Activated CD4-positive, CD25-positive, alpha-beta regulatory T cell treated with anti-CD3 and anti-CD28 coated beads, Interleukin-2, amount 50 U/mL, for 16 hours (primary cell): ENCODE data around the gene GJA5.
"Not testable (repeated sequence)": the region's sequence is repeated elsewhere in the genome, so short reads cannot be mapped to it uniquely, and the experiment has no call there.

Source experiments
- DNase-seq: peaks from one replicate; pipeline ENCODE4 v3.0.0-alpha.2; 2020; ENCODE audit warnings: low read depth, low spot score

The GJA5 gene

GRCh38 chr1:147762233-147763024 lies 2.0 kb upstream of the GJA5 start:
- no peak for DNase-seq

DNA sequence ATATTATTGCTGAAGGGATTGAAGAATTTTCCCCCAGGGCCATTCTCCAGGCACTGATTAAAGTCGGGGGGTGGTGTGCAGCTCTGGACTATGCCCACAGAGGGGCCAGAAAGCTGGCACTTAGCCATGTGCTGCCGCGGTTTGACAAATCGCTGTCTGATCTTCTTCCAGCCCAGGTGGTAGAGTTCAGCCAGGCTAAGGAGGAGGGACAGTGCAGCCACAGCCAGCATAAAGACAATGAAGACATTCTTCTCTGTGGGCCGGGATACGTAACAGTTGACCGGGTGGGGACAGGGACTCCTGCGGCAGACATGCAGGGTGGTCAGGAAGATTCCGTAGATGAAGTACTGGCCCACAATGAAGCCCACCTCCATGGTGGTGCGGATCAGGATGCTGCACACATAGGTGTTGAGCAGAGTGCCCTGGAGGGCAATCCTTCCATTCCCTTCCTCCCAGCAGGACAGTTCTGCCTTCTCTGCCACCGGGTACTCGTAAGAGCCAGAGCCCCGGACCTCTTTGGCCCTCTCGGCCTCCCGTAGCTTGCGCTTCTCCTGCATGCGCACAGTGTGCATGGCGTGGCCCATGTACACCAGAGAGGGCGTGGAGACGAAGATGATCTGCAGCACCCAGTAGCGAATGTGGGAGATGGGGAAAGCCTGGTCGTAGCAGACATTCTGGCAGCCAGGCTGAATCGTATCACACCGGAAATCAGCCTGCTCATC lies 1.9 kb downstream of the GJA5 start:
- no peak for DNase-seq

DNA sequence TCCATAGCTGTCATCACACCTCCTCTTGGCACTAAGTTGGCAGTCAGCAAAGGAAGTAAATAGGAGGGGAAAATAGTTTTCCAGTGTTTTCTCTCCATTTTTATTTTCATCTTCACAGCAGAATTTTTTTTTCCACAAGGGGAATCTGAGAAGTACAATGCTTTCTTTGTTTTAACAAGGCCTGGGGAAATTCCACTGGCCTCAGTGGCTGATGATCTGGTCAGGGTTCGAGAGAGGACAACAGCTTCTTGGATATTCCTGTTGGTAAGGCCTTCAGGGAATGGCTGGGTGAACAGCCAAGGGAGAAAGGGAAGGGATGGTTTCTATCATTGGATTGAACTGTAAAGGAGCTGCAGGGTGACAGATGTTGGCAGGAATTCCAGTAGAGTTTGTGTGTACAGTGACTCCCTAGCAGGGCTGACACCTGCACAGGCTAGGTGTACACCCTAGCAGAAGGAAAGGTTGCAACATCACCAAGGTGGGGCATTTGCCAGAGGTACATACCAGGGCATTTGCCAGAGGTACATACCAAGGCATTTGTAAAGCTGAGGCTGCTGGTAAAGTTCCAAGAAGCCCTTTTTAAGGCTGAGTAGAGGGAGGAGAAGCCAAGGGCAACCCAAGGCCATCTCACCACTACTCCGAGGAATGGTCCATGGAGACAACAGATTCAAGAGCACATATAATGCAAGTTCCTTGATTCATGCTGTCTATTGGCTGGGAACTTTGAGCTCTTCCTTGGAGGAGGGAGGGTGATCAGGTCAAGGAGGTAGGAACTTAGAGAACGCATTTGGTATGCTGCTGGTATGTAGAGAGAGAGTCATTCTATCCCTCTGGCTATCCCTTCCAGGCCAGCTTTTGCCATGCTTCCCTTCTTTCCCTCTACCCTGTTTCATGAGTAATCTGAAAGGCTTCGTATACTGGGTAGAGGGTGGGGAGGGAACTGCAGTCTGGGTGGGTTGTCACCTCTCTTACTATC lies 3.1 kb downstream of the GJA5 start:
- DNase-seq: no peak

DNA sequence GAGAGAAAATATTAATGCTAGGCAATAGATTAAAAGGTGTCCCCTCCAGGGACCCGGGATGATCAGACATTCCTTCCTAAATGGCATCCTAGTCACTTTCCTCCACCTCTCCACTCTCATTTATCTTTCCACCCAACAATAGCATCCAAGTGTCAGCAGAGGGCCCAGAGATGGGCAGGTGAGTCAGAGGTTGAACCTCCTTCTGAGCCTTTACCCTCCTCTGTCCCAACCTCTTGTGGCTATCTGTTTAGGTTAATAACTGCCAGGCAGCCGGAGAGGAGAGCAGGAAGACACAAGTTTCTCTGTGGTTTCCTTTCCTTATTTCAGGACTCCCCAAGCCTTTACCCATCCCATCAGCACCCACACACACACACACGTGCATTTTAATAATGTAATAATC lies 4.1 kb downstream of the GJA5 start:
- DNase-seq: no peak

DNA sequence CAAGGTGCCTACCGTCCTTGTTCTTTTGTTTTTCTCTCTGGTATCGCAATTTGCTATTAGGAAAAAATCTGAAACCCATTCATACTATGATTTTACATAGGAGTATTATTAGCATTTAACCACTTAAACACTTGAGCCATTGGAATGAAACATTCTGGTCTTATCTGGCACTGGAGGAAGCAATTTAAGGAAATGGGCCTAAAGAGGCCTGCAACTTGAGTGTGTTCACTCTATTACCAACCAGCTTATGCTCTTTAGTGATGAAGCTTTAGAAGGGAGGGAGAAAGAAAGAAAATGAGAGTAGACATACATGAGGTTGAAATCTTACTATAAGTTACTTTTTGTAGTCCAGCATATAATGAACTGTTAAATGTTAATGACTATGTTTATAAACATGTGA lies 5.7 kb downstream of the GJA5 start:
- no peak for DNase-seq

DNA sequence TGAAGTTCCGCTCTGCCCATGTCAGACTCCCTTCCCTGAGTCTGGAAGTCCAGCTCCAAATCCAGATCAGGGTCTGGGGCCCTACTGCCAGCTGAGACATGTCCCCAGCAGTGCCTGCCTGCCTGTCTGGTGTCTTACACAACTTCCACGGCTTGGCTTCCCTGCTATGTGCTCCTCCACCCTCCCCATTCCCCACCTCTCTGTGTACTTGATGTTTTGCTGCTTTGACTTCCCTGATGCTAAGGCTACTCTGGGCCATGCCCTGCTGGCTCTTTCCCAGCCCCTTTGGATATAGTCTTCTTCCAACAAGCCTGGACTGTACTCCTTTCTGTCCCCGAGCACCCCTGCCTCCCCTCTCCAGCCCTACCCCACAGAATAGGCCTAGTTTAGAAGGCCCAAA lies 7.3 kb downstream of the GJA5 start:
- DNase-seq: no peak

DNA sequence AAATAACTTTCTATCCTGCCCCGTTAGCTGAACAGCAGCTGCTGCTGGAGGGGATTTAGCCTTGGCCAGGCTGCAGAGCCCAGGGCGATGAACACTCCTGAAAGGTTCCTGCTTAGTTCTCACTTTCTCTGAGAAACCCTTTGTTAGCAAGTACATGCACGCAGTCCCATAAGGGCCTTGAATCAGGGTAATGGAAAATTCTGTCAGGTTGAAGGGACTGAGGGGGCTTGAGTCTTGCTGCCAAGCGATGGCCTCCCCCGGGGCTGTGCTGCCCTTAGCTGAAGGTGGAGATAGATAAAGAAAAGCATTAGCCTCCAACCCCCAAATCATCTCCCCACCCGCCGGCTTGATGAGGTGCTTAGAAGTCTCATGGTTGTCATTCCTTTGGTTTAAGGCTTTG lies 7.9 kb downstream of the GJA5 start:
- no peak for DNase-seq

- no peak for DNase-seq
These were observed 9.1 kb downstream of the GJA5 start for GRCh38 chr1:147751346-147751745.

- DNase-seq: no peak
These were observed 9.7 kb downstream of the GJA5 start for GRCh38 chr1:147750618-147751217.

DNA sequence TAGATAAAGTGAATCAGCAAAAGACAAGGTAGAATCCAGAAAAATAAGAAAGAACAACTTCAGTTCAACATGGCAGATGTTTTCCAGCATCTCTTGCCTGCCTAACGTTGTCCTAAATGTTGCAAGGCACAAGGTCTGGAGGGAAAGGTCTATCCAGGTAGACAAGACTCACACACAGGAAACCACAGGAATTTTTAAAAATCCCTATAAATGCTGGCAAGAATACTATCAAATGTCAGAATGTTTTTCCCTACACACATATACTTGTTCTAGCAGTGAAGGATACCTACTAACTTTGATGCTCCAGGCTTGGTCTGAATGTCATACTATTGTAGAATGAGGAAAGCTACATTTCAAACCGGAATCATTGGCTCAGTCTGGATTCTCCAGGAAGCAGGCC lies 10.6 kb downstream of the GJA5 start:
- DNase-seq: no peak

- no peak for DNase-seq
These were observed 11.6 kb downstream of the GJA5 start for GRCh38 chr1:147748676-147749350.

DNA sequence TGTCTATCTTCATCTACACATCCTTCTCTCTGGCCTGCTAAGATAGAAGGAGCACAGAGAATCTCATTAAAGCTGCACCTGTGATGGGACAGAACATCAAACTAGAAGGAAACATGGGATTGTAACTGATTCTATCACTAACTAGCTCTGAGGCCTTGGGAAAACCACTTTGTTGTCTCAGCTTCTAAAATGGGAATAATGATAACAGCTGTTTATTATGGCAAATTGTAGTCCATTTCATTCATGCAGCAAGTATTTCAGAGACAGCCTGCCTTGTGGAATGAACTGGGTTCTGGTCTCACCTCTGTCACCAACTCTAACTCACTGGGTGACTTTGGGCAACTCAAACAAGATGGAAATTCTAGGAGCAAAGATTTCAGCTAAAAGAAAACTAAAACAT lies 12.4 kb downstream of the GJA5 start:
- no peak for DNase-seq

DNA sequence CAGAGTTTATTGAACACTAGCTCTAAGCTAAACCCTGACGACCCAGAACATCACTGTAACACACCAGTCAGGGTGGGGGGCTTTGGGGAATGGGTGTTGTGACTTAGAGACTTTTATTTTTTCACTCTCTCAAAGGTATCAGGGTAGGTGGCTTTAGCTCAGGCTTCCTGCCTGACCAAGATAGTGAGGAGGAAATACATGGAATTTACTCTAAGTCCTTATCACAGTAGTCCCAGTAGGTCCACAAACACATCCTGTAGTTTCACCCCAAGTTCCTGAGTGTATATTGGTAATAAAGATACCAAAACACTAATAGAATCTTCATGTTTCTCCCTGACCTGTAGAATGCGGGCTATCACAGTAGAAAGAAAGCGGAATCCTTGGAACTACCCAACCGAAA lies 15.1 kb downstream of the GJA5 start:
- DNase-seq: no peak

DNA sequence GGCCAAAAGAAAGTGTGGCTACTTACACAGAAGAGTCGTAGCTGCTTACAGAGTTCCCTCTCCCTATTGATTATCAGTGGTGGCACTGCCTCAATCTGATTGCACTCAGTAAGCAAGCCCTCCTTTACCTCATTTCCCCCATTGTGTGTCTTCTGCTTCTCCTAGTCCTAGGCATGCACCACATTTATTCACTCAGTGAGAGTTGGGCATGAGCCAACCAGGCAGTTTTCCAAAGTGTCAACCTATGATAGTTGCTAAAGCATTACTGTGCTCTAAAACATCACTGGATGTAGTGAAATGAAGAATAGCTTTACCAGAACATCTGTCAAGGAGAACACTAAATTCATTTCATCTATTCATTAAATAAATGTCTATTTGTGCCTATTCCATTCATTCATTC lies 19.3 kb downstream of the GJA5 start:
- DNase-seq: no peak

DNA sequence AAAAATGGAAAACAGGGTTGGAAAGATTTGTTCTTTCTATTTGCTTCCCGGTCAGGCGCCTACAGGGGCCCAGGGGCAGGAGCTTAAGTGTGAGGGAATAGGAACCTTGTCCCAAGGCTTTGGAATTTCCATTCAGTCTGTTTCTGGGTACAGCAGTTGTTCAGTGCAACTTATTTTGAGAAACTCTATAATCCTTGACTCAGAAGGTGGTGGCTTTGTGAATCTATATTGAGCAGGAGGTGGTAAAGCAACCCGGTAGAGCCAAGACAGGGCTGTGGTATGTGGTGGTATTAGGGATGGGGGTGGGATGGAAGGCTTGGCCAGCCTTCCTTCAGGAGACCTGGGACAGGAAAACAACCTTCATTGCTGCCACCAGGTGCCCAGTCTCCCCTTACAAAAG lies 20.0 kb downstream of the GJA5 start:
- DNase-seq: no peak

- DNase-seq: no peak
These were observed 21.5 kb downstream of the GJA5 start for GRCh38 chr1:147738739-147739476.

GRCh38 chr1:147738129-147738528 lies 22.3 kb downstream of the GJA5 start:
- no peak for DNase-seq

- DNase-seq: no peak
These were observed 23.5 kb downstream of the GJA5 start for GRCh38 chr1:147736883-147737282.

- DNase-seq: no peak
These were observed 25.0 kb downstream of the GJA5 start for GRCh38 chr1:147735423-147735822.

DNA sequence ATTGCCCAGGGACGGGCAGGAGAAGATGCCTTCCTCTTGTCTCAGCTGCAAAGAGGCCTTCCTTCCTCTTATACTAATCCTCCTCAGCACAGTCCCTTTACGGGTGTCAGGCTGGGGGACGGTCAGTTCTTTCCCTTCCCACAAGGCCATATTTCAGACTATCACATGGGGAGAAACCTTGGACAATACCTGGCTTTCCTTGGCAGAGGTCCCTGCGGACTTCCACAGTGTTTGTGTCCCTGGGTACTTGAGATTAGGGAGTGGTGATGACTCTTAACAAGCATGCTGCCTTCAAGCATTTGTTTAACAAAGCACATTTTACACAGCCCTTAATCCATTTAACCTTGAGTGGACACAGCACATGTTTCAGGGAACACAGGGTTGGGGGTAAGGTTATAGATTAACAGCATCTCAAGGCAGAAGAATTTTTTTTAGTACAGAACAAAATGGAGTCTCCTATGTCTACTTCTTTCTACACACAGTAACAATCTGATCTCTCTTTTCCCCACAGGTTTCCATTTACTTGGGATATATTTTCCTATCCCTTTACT lies 26.0 kb downstream of the GJA5 start:
- not testable (repeated sequence) for DNase-seq
